Natural killer cell treated with Interleukin-12 subunit alpha and Interleukin-12 subunit beta and Interleukin-15 and Interleukin-18, amount 100 ng/mL, for 72 hours (primary cell): ENCODE data around the gene CIT. TPM values are rescaled to one million over a fixed set of nuclear protein-coding genes. Genes with fewer than 3 reads are reported as not detected.

Experiments used
- ATAC-seq, 2 donors: fragments of 150-1000 bp; cut with Tn5 transposase in 1 of 2; sonication (Bioruptor Pico), chemical (Tn5 transposase) in 1 of 2; 2 replicates each; pipeline ENCODE4 v1.10.0; 2021
- DNase-seq: peaks from one replicate; pipeline ENCODE4 v3.0.0; 2022; ENCODE audit warnings: low spot score
- H3K27ac Mint-ChIP-seq, 2 donors: 1 replicate in 1 of 2; 2 replicates in 1 of 2; pipeline ENCODE4 v1.8.0; 2022; ENCODE audit warnings: mixed read lengths in 2 of 2, mild to moderate bottlenecking in 1 of 2, moderate library complexity in 1 of 2
- H3K27me3 Mint-ChIP-seq, 2 donors: 1 replicate in 1 of 2; 2 replicates in 1 of 2; pipeline ENCODE4 v1.8.0; 2022; ENCODE audit warnings: mixed read lengths in 2 of 2
- H3K36me3 Mint-ChIP-seq: one replicate; pipeline ENCODE4 v1.8.0; 2022; ENCODE audit warnings: mixed read lengths
- H3K4me1 Mint-ChIP-seq, 2 donors: 1 replicate in 1 of 2; 2 replicates in 1 of 2; pipeline ENCODE4 v1.8.0; 2022; ENCODE audit warnings: low read depth in 2 of 2, mixed read lengths in 2 of 2, mild to moderate bottlenecking in 1 of 2
- H3K4me3 Mint-ChIP-seq: one replicate; pipeline ENCODE4 v1.8.0; 2022; ENCODE audit warnings: mixed read lengths
- H3K9me3 Mint-ChIP-seq: 2 replicates; pipeline ENCODE4 v1.8.0; 2022; ENCODE audit warnings: mixed read lengths
- total RNA-seq, 2 donors: library from RNA; stranded (reverse); gene quantifications; one replicate each; pipeline ENCODE4 v1.2.3, GENCODE V29; 2022

CIT gene
- total RNA-seq, 2 donors from 2014 or later: 25.7 to 71.1 TPM

DNA sequence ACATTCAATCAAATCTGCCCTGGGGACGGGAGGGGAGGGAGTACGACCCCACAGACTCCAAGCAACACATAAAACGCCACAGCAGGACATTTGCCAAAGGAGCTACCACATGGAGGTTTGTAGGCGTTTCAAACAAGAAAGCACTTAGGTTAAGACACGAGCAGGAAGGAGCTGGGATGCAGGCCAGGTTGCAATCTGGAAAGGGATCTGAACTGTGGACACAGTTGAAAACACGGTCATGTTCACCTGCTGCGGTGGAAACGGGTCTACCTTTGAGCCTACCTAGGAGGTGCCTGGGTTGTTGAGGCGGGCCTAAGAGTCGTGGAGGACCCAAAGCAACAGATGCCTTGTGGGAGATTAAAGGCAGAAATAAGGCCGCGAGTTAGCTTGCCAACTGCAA is 190.8 kb downstream of the CIT start:
- Mint-ChIP-seq H3K4me3 (no peak overlapping the region), H3K27ac (no peak overlapping the region), H3K9me3 (no peaks in the 10 kb centered on the region), H3K4me1 (peaks cover 0 to 3% of the 10 kb centered on the region in 2 donors), H3K36me3 (no peaks in the 10 kb centered on the region), H3K27me3 (no peaks in the 10 kb centered on the region)
- no peak for ATAC-seq
- peak; percentile 22 for DNase-seq

DNA sequence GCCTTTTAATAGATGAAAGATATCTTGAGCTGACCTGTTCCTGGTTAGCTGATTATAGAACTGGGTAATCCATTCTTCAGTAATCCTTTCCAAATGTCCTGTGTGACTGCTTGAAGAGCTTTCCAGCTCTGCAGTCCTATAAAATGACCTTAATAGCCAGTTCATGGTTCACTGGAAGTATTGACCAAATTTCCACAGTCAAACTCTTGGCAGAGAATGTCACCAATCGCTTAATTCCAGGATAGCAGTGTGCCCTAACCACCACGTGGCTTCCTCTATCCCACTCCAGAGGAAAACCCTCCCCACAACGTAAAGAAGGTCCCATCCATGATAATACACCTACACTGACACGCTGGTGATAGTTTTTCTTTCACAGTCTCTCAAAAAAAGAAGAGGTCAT is 191.7 kb downstream of the CIT start:
- Mint-ChIP-seq H3K36me3 (no peaks in the 10 kb centered on the region), H3K27ac (no peak overlapping the region), H3K9me3 (no peaks in the 10 kb centered on the region), H3K4me3 (no peak overlapping the region), H3K4me1 (peaks cover 0 to 3% of the 10 kb centered on the region in 2 donors), H3K27me3 (no peaks in the 10 kb centered on the region)
- peak; percentile 6 for DNase-seq
- no peak for ATAC-seq

DNA sequence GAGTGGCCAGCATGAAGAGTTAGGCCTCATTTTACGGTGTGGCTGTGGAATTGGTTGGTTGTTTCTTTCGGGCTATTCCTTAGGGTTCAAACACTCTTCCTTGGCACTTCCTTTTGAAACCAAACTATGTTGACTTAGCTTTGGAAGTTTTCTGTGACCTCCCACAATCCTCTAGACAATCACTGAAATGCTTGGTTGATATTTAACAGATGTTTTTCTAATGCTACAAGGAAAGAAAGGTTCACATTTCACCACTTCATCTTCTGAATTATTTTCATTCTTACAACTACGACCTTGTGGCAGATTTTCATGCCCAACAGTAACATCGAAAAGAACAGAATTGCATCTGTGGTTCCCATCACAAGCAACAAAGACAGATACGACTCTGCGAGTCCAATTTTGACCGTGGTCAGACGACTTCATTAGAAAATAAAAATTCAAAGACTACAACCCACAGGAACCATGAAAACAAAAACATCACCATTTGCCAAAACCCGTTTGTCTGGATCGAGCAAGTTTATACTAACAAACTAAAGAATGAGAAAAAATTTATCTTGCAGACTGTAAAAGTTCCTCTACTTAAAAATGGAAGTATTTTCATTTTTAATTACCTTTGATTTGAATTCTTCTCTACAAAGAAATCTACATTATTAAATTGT is 192.3 kb downstream of the CIT start:
- ATAC-seq (no peak), DNase-seq (peak; percentile 29)
- Mint-ChIP-seq H3K4me3 (no peak overlapping the region), H3K27ac (no peak overlapping the region), H3K27me3 (no peaks in the 10 kb centered on the region), H3K9me3 (no peaks in the 10 kb centered on the region), H3K36me3 (no peaks in the 10 kb centered on the region), H3K4me1 (peaks cover 0 to 3% of the 10 kb centered on the region in 2 donors)

DNA sequence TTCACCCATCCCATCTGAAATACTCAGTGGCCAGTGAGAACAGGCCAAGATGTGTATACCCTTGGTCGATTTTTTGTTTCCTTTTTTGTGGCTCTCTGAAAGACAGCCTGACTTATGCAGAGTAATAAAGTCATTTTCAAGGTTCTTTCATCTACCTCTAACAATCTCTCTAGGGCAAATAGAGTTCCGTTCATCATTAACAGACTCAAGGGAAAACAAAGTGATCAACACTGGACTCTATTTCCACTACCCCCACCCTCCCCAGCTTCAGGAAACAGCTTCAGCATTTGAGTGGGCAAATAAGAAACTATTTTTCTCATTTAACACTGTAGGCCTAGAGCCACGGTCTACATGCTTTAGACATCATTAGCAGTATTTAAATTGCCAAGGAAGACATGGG is 193.3 kb downstream of the CIT start:
- ATAC-seq: no peak
- no peak overlapping the region for H3K27ac Mint-ChIP-seq

DNA sequence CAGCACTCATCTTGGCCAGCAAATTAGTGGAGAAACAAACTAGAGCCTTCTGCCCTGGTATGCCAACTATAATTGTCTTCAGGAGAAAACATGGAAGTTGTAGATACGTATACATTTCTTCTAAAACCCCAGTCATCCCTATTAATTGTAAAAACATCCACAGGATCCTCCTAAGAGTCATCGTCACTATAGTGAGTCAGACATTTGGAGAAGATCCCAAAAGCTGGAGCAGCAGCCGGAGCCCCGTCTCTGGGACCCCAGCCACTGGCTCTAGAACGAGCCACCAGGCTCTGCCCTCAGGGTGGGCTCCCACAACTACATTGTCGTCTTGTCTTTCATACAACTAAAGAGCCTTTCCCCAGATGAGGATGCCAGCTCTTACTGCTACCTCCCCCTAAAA is 193.7 kb downstream of the CIT start:
- no peak overlapping the region for H3K27ac Mint-ChIP-seq
- ATAC-seq (no peak), DNase-seq (no peak)
- peaks cover 3% of the 10 kb centered on the region for H3K36me3 Mint-ChIP-seq
- no peaks in the 10 kb centered on the region for H3K9me3 Mint-ChIP-seq
- peaks cover 0 to 3% of the 10 kb centered on the region in 2 donors for H3K4me1 Mint-ChIP-seq
- H3K4me3 Mint-ChIP-seq: no peak overlapping the region
- no peaks in the 10 kb centered on the region for H3K27me3 Mint-ChIP-seq

More for the DNA sequence above, 193.3 kb downstream of the CIT start:
- Mint-ChIP-seq H3K4me3 (no peak overlapping the region), H3K27me3 (no peaks in the 10 kb centered on the region), H3K4me1 (peaks cover 0 to 3% of the 10 kb centered on the region in 2 donors), H3K9me3 (no peaks in the 10 kb centered on the region), H3K36me3 (no peaks in the 10 kb centered on the region)
- no peak for DNase-seq

DNA sequence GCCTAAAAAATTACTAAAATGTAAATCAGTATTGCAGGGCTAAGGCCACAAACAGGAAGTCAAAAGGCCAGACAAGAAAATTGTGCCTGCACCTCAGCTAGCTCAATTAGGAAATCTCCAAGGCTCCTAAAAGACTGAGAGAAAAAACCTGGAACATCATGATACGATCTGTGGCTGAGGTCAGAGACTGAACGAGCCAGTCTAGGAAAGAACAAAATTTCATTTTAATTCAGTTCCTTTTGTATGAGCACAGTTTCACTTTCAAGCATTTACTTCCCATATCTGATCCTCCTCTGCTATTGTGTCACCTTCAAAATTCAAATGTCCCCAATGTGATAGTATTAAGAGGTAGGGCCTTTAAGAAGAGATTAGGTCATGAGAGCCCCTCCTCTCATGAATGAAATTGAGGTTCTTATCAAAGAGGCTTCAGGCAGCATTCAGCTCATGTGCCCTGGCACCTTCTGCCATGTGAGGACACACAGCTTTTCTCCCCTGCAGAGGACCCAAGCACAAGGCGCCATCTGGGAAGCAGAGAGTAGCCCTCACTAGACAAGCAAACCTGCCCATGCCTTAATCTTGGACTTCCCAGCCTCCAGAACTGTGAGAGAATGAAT is 194.4 kb downstream of the CIT start:
- no peaks in the 10 kb centered on the region for H3K27me3 Mint-ChIP-seq
- H3K4me3 Mint-ChIP-seq: no peak overlapping the region
- no peak for DNase-seq
- no peaks in the 10 kb centered on the region for H3K9me3 Mint-ChIP-seq
- H3K4me1 Mint-ChIP-seq: peaks cover 0 to 3% of the 10 kb centered on the region in 2 donors
- no peak for ATAC-seq
- peak overlapping the region; percentile 51 to 70 for H3K27ac Mint-ChIP-seq
- H3K36me3 Mint-ChIP-seq: peaks cover 6% of the 10 kb centered on the region

DNA sequence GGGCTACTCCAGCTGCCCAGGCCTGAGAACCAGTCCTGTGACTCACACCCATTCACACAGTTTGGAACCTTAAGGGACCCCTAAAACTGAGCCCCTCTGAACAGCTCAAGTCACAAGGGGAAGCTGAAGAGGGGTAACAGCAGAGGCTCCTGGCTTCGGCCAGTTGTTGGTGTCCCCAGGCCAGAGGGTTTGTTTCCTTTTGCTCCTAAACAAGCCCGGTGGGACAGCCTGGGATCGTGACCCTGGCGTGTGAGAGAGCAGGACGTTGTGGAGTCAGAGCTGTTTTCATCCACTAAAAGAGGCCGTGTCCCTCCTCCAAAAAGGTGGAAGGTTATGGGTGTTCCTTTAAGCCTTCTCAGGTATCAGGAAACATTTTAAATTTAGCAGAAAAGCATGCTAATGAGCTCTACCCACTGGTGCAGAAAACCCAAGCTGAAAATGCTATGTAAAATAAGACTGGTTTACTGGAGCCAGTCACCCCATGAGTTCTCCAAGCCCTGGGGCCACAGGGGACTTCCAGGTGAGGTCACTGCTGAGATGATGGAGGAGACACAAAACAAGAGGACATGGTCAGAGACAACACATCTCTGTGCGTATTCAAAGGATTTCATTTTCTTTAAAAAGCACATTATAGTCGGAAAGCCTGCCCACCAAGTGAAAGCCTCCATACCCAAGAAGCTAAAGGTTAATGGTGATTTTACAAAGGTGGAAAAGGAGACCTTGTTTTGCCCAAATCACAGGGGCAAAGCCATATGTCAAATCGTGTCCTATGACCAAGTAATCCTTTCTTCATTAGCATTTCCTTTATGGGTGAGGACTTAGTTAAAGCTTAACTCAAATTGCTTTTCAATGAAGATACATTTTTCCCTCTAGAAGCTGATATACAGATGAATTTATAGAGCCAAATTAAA is 195.1 kb downstream of the CIT start:
- H3K4me1 Mint-ChIP-seq: peaks cover 0 to 3% of the 10 kb centered on the region in 2 donors
- no peaks in the 10 kb centered on the region for H3K27me3 Mint-ChIP-seq
- DNase-seq (no peak), ATAC-seq (no peak)
- no peak overlapping the region for H3K4me3 Mint-ChIP-seq
- peaks cover 7% of the 10 kb centered on the region for H3K36me3 Mint-ChIP-seq
- peak overlapping the region; percentile 51 to 70 for H3K27ac Mint-ChIP-seq
- H3K9me3 Mint-ChIP-seq: no peaks in the 10 kb centered on the region

DNA sequence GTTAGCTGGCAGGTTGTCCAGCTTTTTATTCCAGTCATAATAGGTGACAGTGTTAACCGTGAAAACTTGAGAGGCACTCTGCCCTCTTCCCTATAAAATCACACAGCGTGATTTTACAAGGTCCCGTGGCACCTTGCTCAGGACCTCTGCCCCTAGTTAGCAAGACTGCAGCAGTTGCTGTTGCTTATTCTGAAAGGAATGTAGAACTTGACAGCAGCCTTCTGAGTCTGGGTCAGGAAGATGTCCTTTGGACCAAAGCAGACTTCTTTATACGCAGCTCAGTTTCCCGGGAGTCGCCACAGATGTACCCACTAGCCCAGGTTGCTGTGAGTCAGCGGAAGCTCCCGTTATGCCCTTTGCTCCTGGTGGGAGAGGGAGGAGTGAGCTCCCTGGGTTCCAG is 196.0 kb downstream of the CIT start:
- H3K9me3 Mint-ChIP-seq: no peaks in the 10 kb centered on the region
- peaks cover 5 to 6% of the 10 kb centered on the region in 2 donors for H3K4me1 Mint-ChIP-seq
- no peaks in the 10 kb centered on the region for H3K27me3 Mint-ChIP-seq
- no peak for DNase-seq
- ATAC-seq: no peak
- peaks cover 13% of the 10 kb centered on the region for H3K36me3 Mint-ChIP-seq
- H3K4me3 Mint-ChIP-seq: no peak overlapping the region
- no peak overlapping the region for H3K27ac Mint-ChIP-seq

DNA sequence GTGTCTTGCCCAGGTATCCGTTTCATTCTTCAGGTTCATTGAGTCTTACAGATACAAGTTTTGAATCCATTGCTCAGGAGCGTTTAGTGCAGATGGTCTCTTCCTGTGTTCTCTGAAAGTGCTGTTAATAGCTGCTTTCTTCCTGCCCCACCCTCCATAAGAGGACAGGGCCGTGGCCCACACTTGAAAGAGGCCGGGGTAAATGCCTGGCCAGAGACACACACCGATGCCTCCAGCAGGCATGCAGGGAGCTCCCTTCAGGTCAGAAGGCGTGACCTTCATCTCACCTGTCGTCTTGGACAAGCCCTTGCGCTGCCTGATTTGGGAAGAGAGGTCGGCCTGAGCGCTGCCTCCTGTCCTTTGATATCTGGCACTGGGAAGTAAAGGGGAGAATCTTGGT is 197.6 kb downstream of the CIT start:
- Mint-ChIP-seq H3K4me3 (no peak overlapping the region), H3K27ac (no peak overlapping the region), H3K4me1 (peaks cover 5 to 6% of the 10 kb centered on the region in 2 donors), H3K27me3 (no peaks in the 10 kb centered on the region), H3K9me3 (no peaks in the 10 kb centered on the region), H3K36me3 (peaks cover 17% of the 10 kb centered on the region)
- DNase-seq: no peak
- ATAC-seq: no peak

DNA sequence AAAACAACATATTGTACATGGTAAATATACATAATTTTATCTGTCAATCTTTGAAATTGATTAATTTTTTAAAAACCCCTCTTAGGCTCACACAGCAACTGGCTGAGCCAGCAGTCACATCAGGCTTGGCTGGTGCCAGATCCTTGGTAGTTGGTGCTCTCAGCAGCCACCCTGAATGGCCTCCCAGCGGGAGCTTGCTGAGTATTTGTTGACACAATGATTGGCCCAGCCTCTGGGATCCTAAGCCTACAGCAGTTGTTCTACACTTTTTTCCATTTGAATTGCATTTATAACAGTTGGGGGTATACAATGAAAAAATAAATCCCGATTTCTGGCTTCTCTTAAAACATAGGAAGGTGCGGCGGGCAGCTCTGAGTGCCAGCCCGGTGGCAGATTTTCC is 198.0 kb downstream of the CIT start:
- Mint-ChIP-seq H3K27ac (no peak overlapping the region), H3K27me3 (no peaks in the 10 kb centered on the region), H3K4me1 (peaks cover 5 to 8% of the 10 kb centered on the region in 2 donors), H3K4me3 (no peak overlapping the region), H3K9me3 (no peaks in the 10 kb centered on the region), H3K36me3 (peaks cover 20% of the 10 kb centered on the region)
- DNase-seq: no peak
- ATAC-seq: no peak

DNA sequence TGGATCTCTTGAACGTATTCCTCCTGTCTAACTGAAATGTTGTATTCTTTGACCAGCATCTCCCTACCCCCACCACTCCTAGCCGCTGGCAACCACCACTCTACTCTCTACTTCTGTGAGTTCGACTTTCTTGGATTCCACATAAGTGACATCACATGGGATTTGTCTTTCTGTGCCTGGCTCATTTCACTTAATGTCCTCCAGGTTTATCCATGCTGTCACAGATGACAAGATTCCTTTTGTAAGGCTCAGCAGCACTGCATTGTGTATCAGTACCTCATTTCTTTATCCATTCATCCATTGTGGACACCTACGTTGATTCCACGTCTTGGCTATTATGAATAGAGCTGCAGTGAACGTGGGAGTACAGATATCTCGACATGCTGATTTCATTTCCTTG is 198.7 kb downstream of the CIT start:
- Mint-ChIP-seq H3K4me3 (no peak overlapping the region), H3K4me1 (peaks cover 8 to 12% of the 10 kb centered on the region in 2 donors), H3K9me3 (no peaks in the 10 kb centered on the region), H3K27ac (no peak overlapping the region), H3K27me3 (no peaks in the 10 kb centered on the region), H3K36me3 (peaks cover 26% of the 10 kb centered on the region)
- ATAC-seq (no peak), DNase-seq (no peak)

DNA sequence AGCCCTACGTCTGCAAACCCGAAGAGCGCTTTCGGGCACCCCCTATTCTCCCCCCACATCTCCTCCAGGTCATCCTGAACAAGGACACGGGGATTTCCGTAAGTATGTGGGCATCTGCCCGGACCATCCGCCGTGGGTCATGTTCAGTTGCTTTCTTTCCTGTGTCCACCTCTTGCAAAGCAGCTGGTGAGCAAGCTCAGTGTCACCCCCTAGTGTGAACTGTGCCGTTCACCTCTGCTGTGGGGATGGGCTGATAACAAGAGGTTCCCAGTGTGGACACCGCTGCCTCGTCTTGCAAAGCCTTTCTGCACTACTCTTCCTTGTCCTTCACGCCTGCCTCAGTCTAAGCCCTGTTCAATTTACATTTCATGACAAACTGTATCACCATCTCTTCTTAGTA is 200.5 kb downstream of the CIT start:
- Mint-ChIP-seq H3K4me3 (no peak overlapping the region), H3K27me3 (no peaks in the 10 kb centered on the region), H3K27ac (peak overlapping the region; percentile 4 to 33), H3K36me3 (peaks cover 44% of the 10 kb centered on the region), H3K4me1 (peaks cover 11 to 27% of the 10 kb centered on the region in 2 donors), H3K9me3 (no peaks in the 10 kb centered on the region)
- ATAC-seq (no peak), DNase-seq (no peak)

DNA sequence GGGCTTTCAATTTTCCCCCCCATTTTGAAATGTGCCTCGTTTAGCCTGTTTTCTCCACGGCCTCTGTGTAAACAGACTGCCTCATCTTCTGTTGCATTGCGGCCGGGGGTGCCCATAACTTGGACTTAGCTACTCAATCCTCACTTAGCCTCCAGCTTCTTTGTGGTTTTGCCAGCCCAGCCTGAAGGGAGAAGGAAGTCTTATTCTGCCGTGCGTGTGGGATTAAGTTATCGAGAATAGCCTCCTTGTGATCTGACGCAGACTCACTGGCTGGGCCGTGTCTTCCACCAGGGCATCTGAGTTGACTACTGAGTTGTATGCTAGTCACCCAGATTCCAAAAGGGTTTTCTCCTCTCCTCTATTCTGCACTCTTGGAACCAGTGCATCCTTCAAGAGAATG is 201.1 kb downstream of the CIT start:
- DNase-seq (no peak), ATAC-seq (no peak)
- H3K4me3 Mint-ChIP-seq: no peak overlapping the region
- H3K9me3 Mint-ChIP-seq: no peaks in the 10 kb centered on the region
- no peaks in the 10 kb centered on the region for H3K27me3 Mint-ChIP-seq
- peaks cover 44% of the 10 kb centered on the region for H3K36me3 Mint-ChIP-seq
- H3K4me1 Mint-ChIP-seq: peaks cover 16 to 31% of the 10 kb centered on the region in 2 donors
- H3K27ac Mint-ChIP-seq: no peak overlapping the region

DNA sequence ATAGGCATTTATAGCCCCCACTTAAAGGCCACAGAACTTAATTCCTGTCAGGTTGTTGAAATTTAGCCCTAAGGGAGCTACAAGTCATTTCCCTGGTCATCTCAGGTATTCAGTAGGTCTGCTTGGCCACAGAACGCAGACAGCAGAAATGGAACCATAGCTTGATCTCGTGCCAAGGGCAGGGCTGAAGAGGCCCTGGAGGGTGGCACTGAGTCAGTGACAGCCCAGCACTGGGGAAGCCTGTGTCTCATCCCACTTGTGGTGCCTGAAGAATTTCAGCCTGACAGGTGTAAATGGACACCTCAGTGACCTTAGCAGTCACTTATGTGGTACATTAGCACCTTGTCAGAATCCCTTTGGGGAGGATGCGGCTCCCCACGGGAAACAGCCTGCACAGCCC is 202.6 kb downstream of the CIT start:
- peaks cover 26 to 40% of the 10 kb centered on the region in 2 donors for H3K4me1 Mint-ChIP-seq
- DNase-seq: no peak

More for the DNA sequence above, 202.6 kb downstream of the CIT start:
- Mint-ChIP-seq H3K36me3 (peaks cover 50% of the 10 kb centered on the region), H3K9me3 (no peaks in the 10 kb centered on the region), H3K4me3 (no peak overlapping the region), H3K27ac (peak overlapping the region; percentile 70 to 84), H3K27me3 (no peaks in the 10 kb centered on the region)
- ATAC-seq: no peak
